ENCODE results near the gene TATDN2. TPM values are rescaled to one million over a fixed set of nuclear protein-coding genes. Genes with fewer than 3 reads are reported as not detected.

Gene TATDN2
- total and polyA plus RNA-seq, 2 donors (not counting 3 experiments of a cell fraction or from before 2014, with no cell fraction given): 10.7 to 26.8 TPM

- Histone ChIP-seq H3K4me1 (ENCODE audit: control insufficient read depth, extremely low read depth, insufficient read depth, low read length) (peaks cover 44% of the 10 kb centered on the region), H3K9ac (replicated peaks; ENCODE audit: extremely low read depth, insufficient read depth, low read length) (no peak overlapping the region), H3K79me2 (ENCODE audit: control insufficient read depth, insufficient read depth, low read length) (no peaks in the 10 kb centered on the region), H3K9me3 (replicated peaks; ENCODE audit: control insufficient read depth, insufficient read depth, low read length) (no peaks in the 10 kb centered on the region), H3K4me3 (replicated peaks in 1 of 3; ENCODE audit: insufficient read depth in 1 of 3, low read depth in 1 of 3, low read length in 3 of 3) (no peak overlapping the region), H4K20me1 (replicated peaks; ENCODE audit: control insufficient read depth, extremely low read depth, insufficient read depth, low read length) (no peaks in the 10 kb centered on the region), H3K27me3 (ENCODE audit: control insufficient read depth in 2 of 2, insufficient read depth in 2 of 2, low read length in 2 of 2) (no peaks in the 10 kb centered on the region), H3K36me3 (ENCODE audit: control insufficient read depth in 2 of 2, extremely low read depth in 1 of 2, insufficient read depth in 2 of 2, low read length in 2 of 2) (peaks cover 2% of the 10 kb centered on the region in 2 experiments), H3K27ac (ENCODE audit: insufficient read depth, low read depth, low read length) (peak overlapping the region; percentile 94), H3K9me1 (replicated peaks; ENCODE audit: control insufficient read depth, extremely low read depth, insufficient read depth, low read length) (no peaks in the 10 kb centered on the region), H2AFZ (ENCODE audit: low read depth, low read length) (no peak overlapping the region), H3K4me2 (ENCODE audit: insufficient read depth, low read length) (peak overlapping the region; percentile 71)
- TF ChIP-seq GATA2 (IDR thresholded peaks at IDR 0.05; ENCODE audit: insufficient read depth, insufficient read length, low read depth, low read length) (no peak), JUN (IDR thresholded peaks at IDR 0.05; ENCODE audit: borderline replicate concordance, insufficient read depth, insufficient read length, low read depth) (no peak), MYC (IDR thresholded peaks at IDR 0.05; ENCODE audit: low read depth, low read length) (no peak), CTCF (IDR thresholded peaks at IDR 0.05; ENCODE audit: extremely low read depth in 1 of 2, insufficient read depth in 1 of 2, low read depth in 1 of 2, low read length in 2 of 2) (no peak), FOS (IDR thresholded peaks at IDR 0.05; ENCODE audit: borderline replicate concordance, insufficient read depth, low read length) (no peak), MAX (IDR thresholded peaks at IDR 0.05; ENCODE audit: insufficient read depth, insufficient read length) (no peak), EZH2 (IDR thresholded peaks at IDR 0.05; ENCODE audit: borderline replicate concordance, low read depth, low read length, severe bottlenecking) (no peak), POLR2A (IDR thresholded peaks at IDR 0.05; ENCODE audit: low read depth, low read length) (no peak), POLR2AphosphoS5 (IDR thresholded peaks at IDR 0.05; ENCODE audit: insufficient read depth, low read depth, low read length) (no peak)
- dilution Hi-C loops (cut with MboI; ENCODE audit: extremely low pct_ligation_motif_present, low sequenced_read_pairs) (no loop called here), intact Hi-C loops (cut with micrococcal nuclease) (loop anchor here (5.0 kb wide), 1 partner anchor 34 kb away; no protein-coding TSS in a partner anchor)
- FAIRE-seq (no peak), DNase-seq (ENCODE audit: low read depth, low spot score) (no peak)
- POLR2A ChIA-PET: no interaction called here
- no TSS peak for BruUV-seq (replicated peaks)
- CTCF ChIA-PET: interaction anchor here (1.0 to 3.1 kb wide), 8 partner anchors 11 to 70 kb away, joined by 3 to 67 read pairs (median 4); partner anchors contain the start of gene IRAK2
Observed at GRCh38 chr3:10206166-10206511, 42.1 kb upstream of the TATDN2 start.
